GM18951 (cell line): Measurements from ENCODE around the gene ALG12.

ENCODE experiments used
- POLR2A ChIP-seq: IDR thresholded peaks from 4 replicates; pipeline ENCODE4 v1.6.1; 2011; ENCODE audit warnings: mild to moderate bottlenecking; ENCODE audit not compliant: insufficient read length, insufficient read depth; ENCODE audit errors: extremely low read depth
- in situ Hi-C: fragments of 300-500 bp; cut with MboI; formaldehyde crosslinking; loops from one replicate; pipeline ENCODE4 v1.12.0; 2022; ENCODE audit warnings: low sequenced_read_pairs, mixed read lengths, inconsistent platforms; ENCODE audit not compliant: unreplicated experiment

The ALG12 gene

DNA sequence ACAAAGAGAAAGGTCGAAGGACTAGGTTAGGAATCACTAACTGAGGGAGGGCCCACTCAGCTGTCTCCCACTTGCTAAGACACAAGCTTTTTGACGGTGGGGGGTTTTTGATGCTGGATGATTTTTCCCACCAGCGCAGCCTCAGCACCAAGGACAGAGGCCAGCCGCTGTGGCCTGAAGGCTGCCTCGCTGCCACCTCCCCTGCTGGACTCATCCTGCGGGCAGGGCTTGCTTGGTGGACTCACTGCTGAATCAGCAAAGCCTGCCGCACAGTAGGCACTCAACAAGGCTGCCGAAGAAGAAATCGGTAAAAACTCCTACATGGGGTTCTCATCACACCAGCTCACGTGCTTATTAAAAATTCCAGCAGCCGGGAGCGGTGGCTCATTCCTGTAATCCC is 2.6 kb downstream of the ALG12 start:
- no peak for TF ChIP-seq POLR2A
- in situ Hi-C loops = loop anchor here (10.0 kb wide), 1 partner anchor 141 kb away; no protein-coding TSS in a partner anchor

DNA sequence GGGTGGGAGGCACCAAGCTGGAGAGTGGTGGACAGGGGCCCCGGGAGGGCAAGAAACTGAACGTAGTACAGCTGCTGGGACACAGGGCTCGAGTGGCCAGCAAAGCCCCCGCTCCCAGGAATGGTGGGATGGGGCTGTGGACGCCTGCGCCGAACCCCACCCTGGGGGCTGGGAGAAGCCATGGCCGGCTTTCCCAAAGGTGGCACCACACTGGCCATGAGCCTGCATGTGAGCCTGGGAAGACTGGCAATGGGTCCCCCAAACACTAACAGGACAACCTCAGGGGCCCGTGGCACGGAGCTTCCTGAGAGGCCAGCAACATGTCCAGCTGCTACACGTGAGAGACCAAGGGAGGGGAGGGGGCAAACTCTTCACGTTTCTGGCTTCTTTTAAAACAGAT is 4.0 kb downstream of the ALG12 start:
- in situ Hi-C loops = loop anchor here (10.0 kb wide), 1 partner anchor 139 kb away; no protein-coding TSS in a partner anchor

DNA sequence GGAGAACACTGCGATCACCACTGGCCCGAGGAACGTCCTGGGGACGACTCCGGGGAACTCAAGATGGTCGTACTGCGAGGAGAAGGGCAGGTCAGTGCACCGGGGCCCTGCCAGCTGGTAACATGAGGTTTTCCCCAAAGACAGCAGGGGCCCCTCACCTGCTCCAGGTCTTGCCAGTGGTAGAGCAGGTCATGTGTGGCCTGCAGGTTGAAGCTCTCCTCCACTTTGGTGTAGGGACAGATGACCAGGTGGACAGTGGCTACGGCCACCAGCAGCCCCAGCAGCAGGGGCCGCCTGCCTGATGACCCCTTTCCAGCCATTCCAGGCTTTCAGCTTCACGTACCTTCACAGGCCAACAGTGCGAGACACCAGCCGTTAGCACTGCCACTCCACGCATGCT is 4.8 kb downstream of the ALG12 start:
- TF ChIP-seq POLR2A = no peak
- in situ Hi-C loops = loop anchor here (10.0 kb wide), 1 partner anchor 139 kb away; no protein-coding TSS in a partner anchor

More for the DNA sequence above, 4.0 kb downstream of the ALG12 start:
- no peak for TF ChIP-seq POLR2A

- in situ Hi-C loops = loop anchor here (10.0 kb wide), 1 partner anchor 138 kb away; no protein-coding TSS in a partner anchor
- TF ChIP-seq POLR2A = no peak
Measured at GRCh38 chr22:49913026-49913425, 5.2 kb downstream of the ALG12 start.

DNA sequence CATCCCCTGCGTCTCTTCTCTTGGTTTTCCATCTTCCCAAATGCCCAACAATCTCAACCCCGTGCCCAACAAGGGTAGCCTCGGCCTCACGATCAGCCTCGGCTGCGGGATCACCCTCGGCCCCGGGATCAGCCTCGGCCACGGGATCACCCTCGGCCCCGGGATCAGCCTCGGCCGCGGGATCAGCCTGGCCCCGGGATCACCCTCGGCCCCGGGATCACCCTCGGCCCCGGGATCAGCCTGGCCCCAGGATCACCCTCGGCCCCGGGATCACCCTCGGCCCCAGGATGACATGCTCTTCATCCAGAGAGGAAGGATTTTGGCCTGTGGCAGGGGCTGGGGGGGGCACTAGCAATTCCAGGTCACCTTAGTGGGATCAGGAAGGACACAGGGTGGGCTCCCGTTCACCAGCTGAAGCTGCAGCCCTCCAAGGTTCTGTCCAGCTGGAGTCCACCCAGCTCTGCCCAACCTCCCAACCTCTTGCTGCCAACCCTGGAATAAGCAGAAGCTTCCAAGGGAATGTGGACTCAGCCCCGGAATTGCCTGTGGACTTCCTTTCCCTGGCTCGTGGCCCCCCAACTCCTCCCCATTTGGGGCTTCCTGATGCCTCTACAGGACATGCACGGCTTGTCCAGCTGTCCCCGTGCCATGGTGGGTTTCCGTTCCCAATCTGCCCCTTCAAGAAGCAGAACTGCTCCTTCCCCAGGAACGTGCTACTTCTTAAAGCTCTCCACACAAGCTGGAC is 6.2 kb downstream of the ALG12 start:
- in situ Hi-C loops = loop anchor here (10.0 kb wide), 1 partner anchor 137 kb away; no protein-coding TSS in a partner anchor
- no peak for TF ChIP-seq POLR2A

- no peak for TF ChIP-seq POLR2A
- in situ Hi-C loops = loop anchor here (10.0 kb wide), 1 partner anchor 136 kb away; no protein-coding TSS in a partner anchor
Measured at GRCh38 chr22:49910229-49911155, 7.7 kb downstream of the ALG12 start.

DNA sequence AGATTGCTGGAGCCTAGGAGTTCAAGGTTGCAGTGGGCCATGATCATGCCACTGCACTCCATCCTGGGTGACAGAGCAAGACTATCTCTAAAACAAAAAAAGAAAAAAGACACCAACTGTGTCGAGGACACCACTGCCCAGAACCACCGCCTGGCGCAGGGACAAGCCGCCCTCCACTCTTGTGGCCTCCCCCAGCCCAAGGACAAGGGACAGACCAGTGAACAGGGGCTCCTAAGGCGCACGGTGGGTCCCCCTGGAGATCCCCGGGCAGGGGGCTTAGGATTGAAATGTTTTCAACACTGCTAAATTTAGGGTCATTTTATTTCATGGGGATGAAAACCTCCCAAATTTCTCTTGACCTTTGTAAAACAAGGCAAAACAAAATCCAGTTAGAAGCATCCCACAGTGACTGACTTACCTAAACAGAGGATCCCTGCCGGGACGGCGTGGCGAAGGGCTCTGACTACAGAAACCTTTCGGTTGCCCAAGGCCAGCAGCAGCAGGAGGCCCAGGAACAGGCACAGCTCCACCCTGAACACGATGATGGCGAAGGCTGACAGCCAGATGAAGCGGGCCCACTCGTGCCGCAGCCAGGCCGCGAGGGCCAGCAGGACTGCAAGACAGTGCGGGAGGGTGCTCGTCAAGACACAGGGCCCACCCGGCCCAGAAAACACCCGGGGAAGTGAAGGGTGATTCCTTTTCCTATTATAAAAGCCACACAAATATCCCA is 8.6 kb downstream of the ALG12 start:
- in situ Hi-C loops = loop anchor here (10.0 kb wide), 1 partner anchor 135 kb away; no protein-coding TSS in a partner anchor
- TF ChIP-seq POLR2A = no peak

DNA sequence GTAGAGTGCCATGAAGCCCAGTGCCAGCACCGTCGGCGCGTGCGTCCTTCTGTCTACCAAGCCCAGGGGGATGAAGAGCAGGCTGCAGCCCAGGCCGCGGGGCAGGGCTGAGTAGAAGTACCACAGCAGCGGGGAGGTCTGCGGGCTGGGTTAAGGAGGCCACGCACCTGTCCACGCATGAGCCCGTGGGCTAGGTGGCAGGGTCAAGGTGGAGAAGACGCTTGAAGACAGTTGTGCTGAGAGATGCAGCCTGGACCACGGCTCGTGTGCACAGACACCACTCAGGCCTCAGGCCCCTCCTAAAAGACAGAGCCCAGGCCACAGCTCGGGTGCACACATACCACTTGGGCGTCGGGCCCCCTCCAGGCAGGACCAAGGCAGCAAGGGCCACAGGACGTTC is 10.4 kb downstream of the ALG12 start:
- TF ChIP-seq POLR2A = no peak
- in situ Hi-C loops = no loop called here

- in situ Hi-C loops = no loop called here
Measured at GRCh38 chr22:49906799-49907290, 11.4 kb downstream of the ALG12 start.

GRCh38 chr22:49906071-49906798 is 12.0 kb downstream of the ALG12 start:
- in situ Hi-C loops = no loop called here
- TF ChIP-seq POLR2A = no peak

More at GRCh38 chr22:49906799-49907290, 11.4 kb downstream of the ALG12 start:
- no peak for TF ChIP-seq POLR2A

DNA sequence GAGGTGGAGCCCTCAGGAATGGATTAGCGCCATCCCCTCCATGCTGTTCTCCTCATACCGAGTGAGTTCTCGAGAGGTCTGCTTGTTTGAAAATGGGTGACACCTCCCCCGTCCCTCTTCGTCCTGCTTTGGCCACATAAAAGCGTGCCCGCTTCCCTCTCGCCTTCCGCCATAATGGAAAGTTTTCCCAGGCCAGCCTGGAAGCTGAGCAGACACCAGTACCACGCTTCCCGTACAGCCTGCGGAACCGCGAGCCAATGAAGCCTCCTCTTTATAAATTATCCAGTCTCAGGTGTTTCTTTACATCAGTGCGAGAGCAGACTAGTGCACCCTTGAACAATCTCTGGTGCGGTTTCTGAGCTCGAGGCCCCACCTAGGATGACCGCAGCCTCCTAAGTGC is 12.8 kb downstream of the ALG12 start:
- TF ChIP-seq POLR2A = no peak
- in situ Hi-C loops = no loop called here

DNA sequence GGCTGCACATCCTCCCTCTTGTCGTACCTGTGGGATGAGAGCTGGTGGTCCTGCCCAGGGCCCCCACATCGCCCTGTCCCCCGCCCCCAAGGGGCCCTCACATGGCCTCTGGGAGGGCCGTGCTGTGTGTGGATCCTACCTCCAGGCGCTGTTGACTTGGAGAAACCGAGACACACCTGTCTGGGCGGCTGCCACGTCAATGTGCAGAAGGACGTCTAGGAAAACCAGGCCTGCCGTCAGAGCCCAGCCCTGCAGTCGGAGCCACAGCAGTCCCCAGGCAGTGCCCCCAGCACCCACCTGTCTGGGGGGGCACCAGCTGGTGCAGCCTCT is 14.2 kb downstream of the ALG12 start:
- in situ Hi-C loops = no loop called here
- TF ChIP-seq POLR2A = no peak
